Measurements from ENCODE around the gene FA2H. TPM values are rescaled to one million over a fixed set of nuclear protein-coding genes. Genes with fewer than 3 reads are reported as not detected.
"Not testable (repeated sequence)": the region's sequence is repeated elsewhere in the genome, so short reads cannot be mapped to it uniquely, and the experiment has no call there.

FA2H gene
- total and polyA plus RNA-seq, 7 experiments from 2014 or later: 0.20 to 0.34 TPM; not detected in 5

DNA sequence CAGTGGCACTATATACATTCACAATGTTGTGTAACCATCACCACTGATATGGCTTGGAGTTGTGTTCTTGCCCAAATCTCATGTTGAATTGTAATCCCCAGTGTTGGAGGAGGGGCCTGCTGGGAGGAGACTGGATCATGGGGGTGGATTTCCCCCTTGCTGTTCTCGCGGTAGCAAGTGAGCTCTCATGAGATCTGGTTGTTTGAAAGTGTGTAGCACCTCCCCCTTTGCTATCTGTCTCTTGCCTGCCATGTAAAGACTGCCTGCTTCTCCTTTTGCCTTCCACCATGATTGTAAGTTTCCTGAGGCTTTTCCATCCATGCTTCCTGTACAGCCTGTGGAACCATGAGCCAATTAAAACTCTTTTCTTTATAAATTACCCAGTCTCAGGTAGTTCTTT, 17.1 kb upstream of the FA2H start:
- H3K36me3 Mint-ChIP-seq; H3K9me3 ChIP-seq (ENCODE audit: control insufficient read depth in 2 of 3, low read length in 3 of 3); H3K4me1 ChIP-seq (ENCODE audit: control insufficient read depth in 2 of 2, insufficient read depth in 2 of 2, low read length in 2 of 2); H3K27me3 ChIP-seq (ENCODE audit: control insufficient read depth in 2 of 2, insufficient read depth in 2 of 2, low read length in 2 of 2); POLR2A ChIA-PET; H3K27ac ChIP-seq (ENCODE audit: low read depth, low read length); intact Hi-C loops (cut with micrococcal nuclease); H3K36me3 ChIP-seq (ENCODE audit: control insufficient read depth in 2 of 3, insufficient read depth in 3 of 3, low read length in 3 of 3); H3K9me3 Mint-ChIP-seq; CTCF ChIA-PET; H3K4me1 Mint-ChIP-seq; H3K4me3 Mint-ChIP-seq; DNase-seq; H3K4me3 ChIP-seq (ENCODE audit: low read length); H3K27ac Mint-ChIP-seq; ATAC-seq: not testable (repeated sequence)
- H3K27me3 Mint-ChIP-seq: peaks cover 21 to 33% (median 30%) of the 10 kb centered on the region in 5 donors

DNA sequence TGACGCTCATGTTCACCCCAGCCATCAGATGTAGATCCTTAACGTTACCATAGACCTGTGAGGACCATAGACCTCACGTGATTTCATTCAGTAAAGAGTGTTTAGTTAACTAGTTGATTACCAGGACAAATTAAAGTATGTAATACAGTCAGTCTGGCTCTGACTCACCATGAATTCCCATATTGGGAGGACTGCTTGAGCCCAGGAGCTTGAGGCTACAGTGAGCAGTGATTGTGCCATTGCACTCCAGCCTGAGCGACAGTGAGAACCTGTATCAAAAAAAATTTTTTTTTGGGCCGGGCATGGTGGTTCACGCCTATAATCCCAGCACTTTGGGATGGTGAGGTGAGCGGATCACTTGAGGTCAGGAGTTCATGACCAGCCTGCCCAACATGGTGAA, 13.5 kb upstream of the FA2H start:
- Mint-ChIP-seq H3K27me3 (peaks cover 6 to 17% (median 11%) of the 10 kb centered on the region in 5 donors), H3K36me3 (peaks cover 0 to 5% (median 0%) of the 10 kb centered on the region in 5 donors), H3K4me3 (no peak overlapping the region), H3K4me1 (no peaks in the 10 kb centered on the region), H3K27ac (no peak overlapping the region), H3K9me3 (peaks cover 0 to 6% (median 4%) of the 10 kb centered on the region in 11 donors)
- Histone ChIP-seq H3K4me1 (ENCODE audit: control insufficient read depth in 2 of 2, insufficient read depth in 2 of 2, low read length in 2 of 2) (no peaks in the 10 kb centered on the region), H3K4me3 (ENCODE audit: low read length) (no peak overlapping the region), H3K27ac (ENCODE audit: low read depth, low read length) (no peak overlapping the region), H3K9me3 (ENCODE audit: control insufficient read depth in 2 of 3, low read length in 3 of 3) (no peaks in the 10 kb centered on the region), H3K36me3 (ENCODE audit: control insufficient read depth in 2 of 3, insufficient read depth in 3 of 3, low read length in 3 of 3) (no peaks in the 10 kb centered on the region), H3K27me3 (ENCODE audit: control insufficient read depth in 2 of 2, insufficient read depth in 2 of 2, low read length in 2 of 2) (no peaks in the 10 kb centered on the region)
- CTCF ChIA-PET: no interaction called here
- POLR2A ChIA-PET: no interaction called here
- intact Hi-C loops (cut with micrococcal nuclease): no loop called here
- DNase-seq (no peak), ATAC-seq (no peak)

DNA sequence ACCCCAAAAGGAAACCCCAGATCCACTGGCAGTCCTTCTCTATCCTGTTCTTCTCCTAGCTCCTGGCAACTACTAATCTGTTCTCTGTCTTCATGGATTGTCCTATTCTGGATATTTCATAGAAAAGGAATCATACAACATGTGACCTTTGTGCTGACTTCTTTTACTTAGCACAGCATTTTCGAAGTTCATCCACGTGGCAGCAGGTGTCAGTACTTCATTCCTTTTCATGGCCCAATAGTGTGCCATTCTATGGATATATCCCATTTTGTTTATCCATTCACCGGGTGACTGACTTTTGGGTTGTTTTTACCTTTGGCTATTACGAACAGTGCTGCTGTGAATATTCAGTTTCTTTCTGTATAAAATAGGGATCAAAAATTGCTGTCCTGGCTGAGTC, 10.4 kb upstream of the FA2H start:
- peaks cover 6 to 17% (median 11%) of the 10 kb centered on the region in 5 donors for H3K27me3 Mint-ChIP-seq
- peaks cover 0 to 2% (median 0%) of the 10 kb centered on the region in 11 donors for H3K9me3 Mint-ChIP-seq
- H3K36me3 ChIP-seq (ENCODE audit: control insufficient read depth in 2 of 3, insufficient read depth in 3 of 3, low read length in 3 of 3): no peaks in the 10 kb centered on the region
- H3K4me1 ChIP-seq (ENCODE audit: control insufficient read depth in 2 of 2, insufficient read depth in 2 of 2, low read length in 2 of 2): no peaks in the 10 kb centered on the region
- H3K27me3 ChIP-seq (ENCODE audit: control insufficient read depth in 2 of 2, insufficient read depth in 2 of 2, low read length in 2 of 2): no peaks in the 10 kb centered on the region
- no peaks in the 10 kb centered on the region for H3K4me1 Mint-ChIP-seq
- H3K36me3 Mint-ChIP-seq: no peaks in the 10 kb centered on the region
- no peak overlapping the region for H3K4me3 ChIP-seq (ENCODE audit: low read length)
- intact Hi-C loops (cut with micrococcal nuclease): no loop called here
- H3K27ac ChIP-seq (ENCODE audit: low read depth, low read length): no peak overlapping the region
- POLR2A ChIA-PET: interaction anchor here (0.5 kb wide), 1 partner anchor 207 kb away, joined by 3 read pairs; no protein-coding TSS in a partner anchor
- no peaks in the 10 kb centered on the region for H3K9me3 ChIP-seq (ENCODE audit: control insufficient read depth in 2 of 3, low read length in 3 of 3)
- no peak overlapping the region for H3K4me3 Mint-ChIP-seq
- no peak overlapping the region for H3K27ac Mint-ChIP-seq
- CTCF ChIA-PET: no interaction called here
- DNase-seq (no peak), ATAC-seq (no peak)

DNA sequence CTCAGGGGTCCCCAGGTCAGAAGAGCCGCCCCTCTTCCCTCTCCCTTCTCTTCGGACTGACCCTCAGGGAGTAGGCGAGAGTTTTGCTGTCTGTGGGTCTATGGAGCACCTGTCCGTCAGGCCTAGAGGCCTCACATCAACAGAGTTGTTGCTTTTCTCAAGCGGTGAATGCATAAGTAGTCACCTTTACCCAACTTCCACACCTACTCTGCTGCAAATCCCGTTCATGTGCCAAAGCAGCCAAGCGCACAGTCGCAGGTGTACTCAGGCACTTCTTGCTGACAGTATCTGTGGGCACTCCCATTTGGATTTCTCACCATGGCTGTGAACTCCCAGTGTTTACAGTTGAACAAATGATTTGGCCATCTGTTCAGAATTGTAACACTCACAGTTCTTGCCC, 4.0 kb upstream of the FA2H start:
- no peaks in the 10 kb centered on the region for H3K9me3 ChIP-seq (ENCODE audit: control insufficient read depth in 2 of 3, low read length in 3 of 3)
- peaks cover 0 to 4% of the 10 kb centered on the region in 2 donors for H3K27me3 ChIP-seq (ENCODE audit: control insufficient read depth in 2 of 2, insufficient read depth in 2 of 2, low read length in 2 of 2)
- H3K4me1 Mint-ChIP-seq: peaks cover 5 to 11% (median 9%) of the 10 kb centered on the region in 7 donors
- intact Hi-C loops (cut with micrococcal nuclease): no loop called here
- H3K4me3 Mint-ChIP-seq: no peak overlapping the region
- peaks cover 14 to 29% (median 21%) of the 10 kb centered on the region in 5 donors for H3K27me3 Mint-ChIP-seq
- H3K36me3 Mint-ChIP-seq: peaks cover 0 to 4% (median 0%) of the 10 kb centered on the region in 5 donors
- no peaks in the 10 kb centered on the region for H3K4me1 ChIP-seq (ENCODE audit: control insufficient read depth in 2 of 2, insufficient read depth in 2 of 2, low read length in 2 of 2)
- H3K36me3 ChIP-seq (ENCODE audit: control insufficient read depth in 2 of 3, insufficient read depth in 3 of 3, low read length in 3 of 3): no peaks in the 10 kb centered on the region
- POLR2A ChIA-PET: no interaction called here
- no peak overlapping the region for H3K27ac Mint-ChIP-seq
- ATAC-seq (no peak), DNase-seq (no peak)
- no peak overlapping the region for H3K27ac ChIP-seq (ENCODE audit: low read depth, low read length)
- no peak overlapping the region for H3K4me3 ChIP-seq (ENCODE audit: low read length)
- CTCF ChIA-PET: no interaction called here
- peaks cover 0 to 2% (median 0%) of the 10 kb centered on the region in 11 donors for H3K9me3 Mint-ChIP-seq

DNA sequence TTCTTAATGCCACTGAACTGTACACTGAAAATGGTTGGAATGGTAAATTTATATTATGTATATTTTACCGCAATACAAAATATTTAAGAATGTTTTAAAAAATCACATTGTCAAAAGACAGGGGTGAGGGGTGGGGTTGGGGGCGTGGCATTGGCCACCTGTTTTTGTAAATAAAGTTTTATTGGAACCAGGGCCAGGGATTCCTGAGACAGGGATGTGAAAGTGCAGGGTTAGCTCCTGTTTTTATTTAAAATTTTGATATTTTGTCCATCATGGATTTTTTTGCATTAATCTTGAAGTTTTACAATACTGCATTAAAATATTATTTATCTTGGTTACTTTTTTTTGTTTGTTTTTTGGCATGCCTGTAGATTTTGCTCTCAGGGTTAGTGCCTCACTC, 2.3 kb upstream of the FA2H start:
- Histone ChIP-seq H3K36me3 (ENCODE audit: control insufficient read depth in 2 of 3, insufficient read depth in 3 of 3, low read length in 3 of 3) (no peaks in the 10 kb centered on the region), H3K27ac (ENCODE audit: low read depth, low read length) (no peak overlapping the region), H3K4me1 (ENCODE audit: control insufficient read depth in 2 of 2, insufficient read depth in 2 of 2, low read length in 2 of 2) (no peaks in the 10 kb centered on the region), H3K9me3 (ENCODE audit: control insufficient read depth in 2 of 3, low read length in 3 of 3) (no peaks in the 10 kb centered on the region), H3K4me3 (ENCODE audit: low read length) (no peak overlapping the region), H3K27me3 (ENCODE audit: control insufficient read depth in 2 of 2, insufficient read depth in 2 of 2, low read length in 2 of 2) (peaks cover 0 to 6% of the 10 kb centered on the region in 2 donors)
- ATAC-seq: no peak
- no peak for DNase-seq
- intact Hi-C loops (cut with micrococcal nuclease): no loop called here
- peaks cover 7 to 13% (median 11%) of the 10 kb centered on the region in 7 donors for H3K4me1 Mint-ChIP-seq
- H3K36me3 Mint-ChIP-seq: peaks cover 0 to 4% (median 0%) of the 10 kb centered on the region in 5 donors
- H3K27ac Mint-ChIP-seq: no peak overlapping the region
- H3K9me3 Mint-ChIP-seq: peaks cover 0 to 2% (median 0%) of the 10 kb centered on the region in 11 donors
- POLR2A ChIA-PET: no interaction called here
- H3K27me3 Mint-ChIP-seq: peaks cover 29 to 43% (median 32%) of the 10 kb centered on the region in 5 donors
- CTCF ChIA-PET: no interaction called here
- no peak overlapping the region for H3K4me3 Mint-ChIP-seq

DNA sequence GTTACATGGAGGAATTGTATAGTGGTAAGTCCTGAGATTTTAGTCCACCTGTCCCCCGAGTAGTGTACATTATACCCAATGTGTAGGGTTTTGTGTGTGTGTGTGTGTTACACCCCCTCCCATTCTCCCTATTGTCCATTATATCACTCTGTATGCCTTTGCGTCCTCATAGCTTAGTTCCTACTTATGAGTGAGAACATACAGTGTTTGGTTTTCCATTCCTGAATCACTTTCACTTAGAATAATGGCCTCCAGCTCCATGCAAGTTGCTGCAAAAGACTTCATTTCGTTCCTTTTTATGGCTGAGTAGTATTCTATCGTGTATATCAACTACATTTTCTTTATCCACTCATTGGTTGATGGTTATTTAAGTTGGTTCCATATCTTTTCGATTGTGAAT, 635 bp upstream of the FA2H start:
- CTCF ChIA-PET: no interaction called here
- Mint-ChIP-seq H3K4me3 (peak overlapping the region in 9 of 10 donors; percentile 26 to 85 (median 64)), H3K4me1 (peaks cover 7 to 15% (median 11%) of the 10 kb centered on the region in 7 donors), H3K27me3 (peaks cover 33 to 45% (median 36%) of the 10 kb centered on the region in 5 donors), H3K9me3 (peaks cover 0 to 4% (median 0%) of the 10 kb centered on the region in 11 donors), H3K36me3 (peaks cover 0 to 4% (median 0%) of the 10 kb centered on the region in 5 donors), H3K27ac (no peak overlapping the region)
- no peak for DNase-seq
- POLR2A ChIA-PET: interaction anchor here (0.6 kb wide), 1 partner anchor 431 kb away, joined by 4 read pairs; no protein-coding TSS in a partner anchor
- Histone ChIP-seq H3K36me3 (ENCODE audit: control insufficient read depth in 2 of 3, insufficient read depth in 3 of 3, low read length in 3 of 3) (no peaks in the 10 kb centered on the region), H3K27me3 (ENCODE audit: control insufficient read depth in 2 of 2, insufficient read depth in 2 of 2, low read length in 2 of 2) (peaks cover 0 to 6% of the 10 kb centered on the region in 2 donors), H3K4me1 (ENCODE audit: control insufficient read depth in 2 of 2, insufficient read depth in 2 of 2, low read length in 2 of 2) (no peaks in the 10 kb centered on the region), H3K27ac (ENCODE audit: low read depth, low read length) (no peak overlapping the region), H3K9me3 (ENCODE audit: control insufficient read depth in 2 of 3, low read length in 3 of 3) (no peaks in the 10 kb centered on the region), H3K4me3 (ENCODE audit: low read length) (no peak overlapping the region)
- intact Hi-C loops (cut with micrococcal nuclease): no loop called here
- no peak for ATAC-seq

DNA sequence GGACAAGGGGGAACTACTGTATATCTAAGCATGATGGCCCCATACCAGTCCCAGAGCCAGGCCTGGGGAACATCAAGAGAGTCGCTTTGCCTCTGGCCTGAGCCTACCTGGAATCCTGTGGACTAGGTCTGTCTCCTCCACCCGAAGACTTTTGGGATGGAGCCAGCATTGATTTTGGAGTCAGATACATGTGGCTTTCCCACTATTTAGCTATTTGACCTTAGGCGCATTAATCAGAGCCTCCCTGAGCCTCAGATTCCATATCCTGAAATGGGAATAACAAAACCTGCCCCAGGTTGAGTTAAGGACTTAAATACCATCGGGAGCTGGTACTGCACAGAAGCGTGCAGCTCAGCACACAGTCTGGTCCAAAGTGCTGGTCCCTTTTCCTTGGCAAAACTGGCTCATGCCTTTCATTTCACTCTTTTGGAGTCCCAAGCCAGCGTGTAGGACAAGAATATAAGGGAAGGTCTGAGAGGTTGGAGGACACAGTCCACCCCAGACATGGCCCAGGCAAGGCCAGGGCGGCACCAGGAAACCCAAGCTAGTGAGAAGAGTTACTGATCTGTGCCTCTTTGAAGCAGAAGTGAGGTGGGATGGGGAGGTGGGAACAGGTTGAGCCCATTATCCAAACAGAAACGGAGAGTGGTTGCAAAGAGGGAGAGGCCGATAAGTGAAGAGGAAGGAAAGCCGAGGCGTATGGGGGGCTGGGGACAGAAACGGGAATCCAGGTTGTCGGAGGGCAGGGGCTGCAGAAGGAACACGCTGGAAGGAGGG, 986 bp downstream of the FA2H start:
- Mint-ChIP-seq H3K27ac (peak overlapping the region in 1 of 9 donors; percentile 24), H3K4me3 (peak overlapping the region; percentile 8 to 85 (median 68)), H3K27me3 (peaks cover 33 to 44% (median 36%) of the 10 kb centered on the region in 5 donors), H3K4me1 (peaks cover 7 to 15% (median 11%) of the 10 kb centered on the region in 7 donors), H3K9me3 (peaks cover 0 to 4% (median 0%) of the 10 kb centered on the region in 11 donors), H3K36me3 (peaks cover 0 to 4% (median 0%) of the 10 kb centered on the region in 5 donors)
- Histone ChIP-seq H3K36me3 (ENCODE audit: control insufficient read depth in 2 of 3, insufficient read depth in 3 of 3, low read length in 3 of 3) (no peaks in the 10 kb centered on the region), H3K4me1 (ENCODE audit: control insufficient read depth in 2 of 2, insufficient read depth in 2 of 2, low read length in 2 of 2) (no peaks in the 10 kb centered on the region), H3K27me3 (ENCODE audit: control insufficient read depth in 2 of 2, insufficient read depth in 2 of 2, low read length in 2 of 2) (peaks cover 0 to 6% of the 10 kb centered on the region in 2 donors), H3K4me3 (ENCODE audit: low read length) (no peak overlapping the region), H3K27ac (ENCODE audit: low read depth, low read length) (no peak overlapping the region), H3K9me3 (ENCODE audit: control insufficient read depth in 2 of 3, low read length in 3 of 3) (no peaks in the 10 kb centered on the region)
- ATAC-seq (no peak), DNase-seq (no peak)
- CTCF ChIA-PET: no interaction called here
- POLR2A ChIA-PET: no interaction called here
- intact Hi-C loops (cut with micrococcal nuclease): no loop called here

Measured in naive thymus-derived CD4-positive, alpha-beta T cell (primary cell).